SH-SY5Y (cell line): ENCODE measurements around the gene TFPT.

Experiments
- GATA2 ChIP-seq: IDR thresholded peaks from 2 replicates; pipeline ENCODE4 v1.6.1; 2011; ENCODE audit warnings: mild to moderate bottlenecking, low read depth, low read length
- GATA3 ChIP-seq: IDR thresholded peaks from 2 replicates; pipeline ENCODE4 v1.6.1; 2011; ENCODE audit warnings: low read depth, mild to moderate bottlenecking, low read length, moderate library complexity

- TF ChIP-seq GATA2, result no peak
- TF ChIP-seq GATA3, result no peak
Measured at GRCh38 chr19:54138489-54139256, 23.2 kb upstream of the TFPT start.
